Natural killer cell treated with Interleukin-12 subunit alpha and Interleukin-12 subunit beta and Interleukin-15 and Interleukin-18, amount 100 ng/mL, for 72 hours (primary cell): ENCODE data around the gene CFAP119. TPM values are rescaled to one million over a fixed set of nuclear protein-coding genes. Genes with fewer than 3 reads are reported as not detected.

Source experiments
- ATAC-seq, 2 donors: fragments of 150-1000 bp; cut with Tn5 transposase in 1 of 2; sonication (Bioruptor Pico), chemical (Tn5 transposase) in 1 of 2; 2 replicates each; pipeline ENCODE4 v1.10.0; 2021
- DNase-seq: peaks from one replicate; pipeline ENCODE4 v3.0.0; 2022; ENCODE audit warnings: low spot score
- H3K27ac Mint-ChIP-seq, 2 donors: 1 replicate in 1 of 2; 2 replicates in 1 of 2; pipeline ENCODE4 v1.8.0; 2022; ENCODE audit warnings: mixed read lengths in 2 of 2, mild to moderate bottlenecking in 1 of 2, moderate library complexity in 1 of 2
- H3K27me3 Mint-ChIP-seq, 2 donors: 1 replicate in 1 of 2; 2 replicates in 1 of 2; pipeline ENCODE4 v1.8.0; 2022; ENCODE audit warnings: mixed read lengths in 2 of 2
- H3K36me3 Mint-ChIP-seq: one replicate; pipeline ENCODE4 v1.8.0; 2022; ENCODE audit warnings: mixed read lengths
- H3K4me1 Mint-ChIP-seq, 2 donors: 1 replicate in 1 of 2; 2 replicates in 1 of 2; pipeline ENCODE4 v1.8.0; 2022; ENCODE audit warnings: low read depth in 2 of 2, mixed read lengths in 2 of 2, mild to moderate bottlenecking in 1 of 2
- H3K4me3 Mint-ChIP-seq: one replicate; pipeline ENCODE4 v1.8.0; 2022; ENCODE audit warnings: mixed read lengths
- H3K9me3 Mint-ChIP-seq: 2 replicates; pipeline ENCODE4 v1.8.0; 2022; ENCODE audit warnings: mixed read lengths
- total RNA-seq, 2 donors: library from RNA; stranded (reverse); gene quantifications; one replicate each; pipeline ENCODE4 v1.2.3, GENCODE V29; 2022

CFAP119 gene
- total RNA-seq, 2 donors from 2014 or later, result 3.4 to 17.0 TPM

DNA sequence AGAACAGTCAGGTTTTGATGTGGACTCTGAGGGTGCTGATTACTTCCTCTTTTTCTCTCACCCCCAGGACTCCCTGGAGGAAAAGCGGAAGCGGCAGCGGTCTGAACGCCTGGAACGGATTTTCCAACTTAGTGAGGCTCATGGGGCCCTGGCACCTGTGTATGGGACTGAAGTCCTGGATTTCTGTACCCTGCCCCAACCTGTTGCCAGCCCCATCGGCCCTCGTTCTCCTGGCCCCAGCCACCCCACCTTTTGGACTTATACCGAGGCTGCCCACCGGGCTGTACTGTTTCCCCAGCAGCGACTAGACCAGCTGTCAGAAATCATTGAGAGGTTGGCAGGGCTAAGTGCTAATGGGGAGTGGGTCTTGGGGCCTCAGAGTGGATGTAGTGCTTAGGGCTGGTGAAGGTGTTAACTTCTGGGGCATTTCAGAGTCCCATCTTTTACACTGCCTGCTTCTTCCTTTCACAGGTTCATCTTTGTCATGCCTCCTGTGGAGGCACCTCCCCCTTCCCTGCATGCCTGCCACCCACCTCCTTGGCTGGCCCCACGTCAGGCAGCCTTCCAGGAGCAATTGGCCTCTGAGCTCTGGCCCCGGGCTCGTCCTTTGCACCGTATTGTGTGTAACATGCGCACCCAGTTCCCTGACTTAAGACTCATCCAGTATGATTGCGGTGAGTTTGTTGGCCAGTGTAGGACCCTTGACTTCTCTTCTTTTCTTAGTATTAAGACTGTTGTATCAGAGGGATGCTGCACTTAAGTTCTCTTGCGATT is 32.8 kb downstream of the CFAP119 start:
- no peak for ATAC-seq
- no peak overlapping the region for H3K4me3 Mint-ChIP-seq
- no peaks in the 10 kb centered on the region for H3K9me3 Mint-ChIP-seq
- no peaks in the 10 kb centered on the region for H3K27me3 Mint-ChIP-seq
- peaks cover 4 to 13% of the 10 kb centered on the region in 2 donors for H3K4me1 Mint-ChIP-seq
- H3K36me3 Mint-ChIP-seq, result peaks cover 38% of the 10 kb centered on the region
- H3K27ac Mint-ChIP-seq, result no peak overlapping the region
- no peak for DNase-seq

GRCh38 chr16:30728321-30728720 is 33.5 kb downstream of the CFAP119 start:
- Mint-ChIP-seq H3K4me3 (no peak overlapping the region), H3K9me3 (no peaks in the 10 kb centered on the region), H3K36me3 (peaks cover 42% of the 10 kb centered on the region), H3K4me1 (peaks cover 7 to 14% of the 10 kb centered on the region in 2 donors), H3K27ac (peak overlapping the region in 1 of 2 donors; percentile 10), H3K27me3 (no peaks in the 10 kb centered on the region)
- DNase-seq, result no peak
- ATAC-seq, result no peak

DNA sequence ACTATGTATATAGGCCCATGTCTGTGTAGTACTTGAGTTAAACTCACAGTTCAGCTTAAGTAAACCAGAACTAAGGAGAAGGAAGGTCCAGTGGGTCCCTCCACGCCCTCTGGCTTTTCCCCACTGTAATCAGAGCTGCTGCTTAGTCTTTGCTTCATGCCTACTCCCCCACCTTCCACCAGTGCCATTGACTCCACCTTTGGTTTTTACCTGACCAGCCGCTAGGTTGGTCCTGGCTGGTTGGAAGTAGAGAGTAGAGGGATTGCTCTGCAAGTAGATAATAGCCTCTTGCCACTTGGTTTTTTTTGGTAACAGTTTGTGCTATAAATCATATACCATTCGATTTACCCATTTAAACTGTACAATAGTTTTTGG is 36.5 kb downstream of the CFAP119 start:
- DNase-seq, result no peak
- Mint-ChIP-seq H3K27me3 (no peaks in the 10 kb centered on the region), H3K9me3 (no peaks in the 10 kb centered on the region), H3K4me3 (no peak overlapping the region), H3K4me1 (peaks cover 17 to 27% of the 10 kb centered on the region in 2 donors), H3K27ac (no peak overlapping the region), H3K36me3 (peaks cover 49% of the 10 kb centered on the region)
- no peak for ATAC-seq

- peaks cover 17 to 29% of the 10 kb centered on the region in 2 donors for H3K4me1 Mint-ChIP-seq
- H3K36me3 Mint-ChIP-seq, result peaks cover 54% of the 10 kb centered on the region
- H3K27ac Mint-ChIP-seq, result no peak overlapping the region
- no peaks in the 10 kb centered on the region for H3K9me3 Mint-ChIP-seq
- ATAC-seq, result no peak
- no peak overlapping the region for H3K4me3 Mint-ChIP-seq
- H3K27me3 Mint-ChIP-seq, result no peaks in the 10 kb centered on the region
- DNase-seq, result no peak
These were observed 37.0 kb downstream of the CFAP119 start for GRCh38 chr16:30724641-30725417.

DNA sequence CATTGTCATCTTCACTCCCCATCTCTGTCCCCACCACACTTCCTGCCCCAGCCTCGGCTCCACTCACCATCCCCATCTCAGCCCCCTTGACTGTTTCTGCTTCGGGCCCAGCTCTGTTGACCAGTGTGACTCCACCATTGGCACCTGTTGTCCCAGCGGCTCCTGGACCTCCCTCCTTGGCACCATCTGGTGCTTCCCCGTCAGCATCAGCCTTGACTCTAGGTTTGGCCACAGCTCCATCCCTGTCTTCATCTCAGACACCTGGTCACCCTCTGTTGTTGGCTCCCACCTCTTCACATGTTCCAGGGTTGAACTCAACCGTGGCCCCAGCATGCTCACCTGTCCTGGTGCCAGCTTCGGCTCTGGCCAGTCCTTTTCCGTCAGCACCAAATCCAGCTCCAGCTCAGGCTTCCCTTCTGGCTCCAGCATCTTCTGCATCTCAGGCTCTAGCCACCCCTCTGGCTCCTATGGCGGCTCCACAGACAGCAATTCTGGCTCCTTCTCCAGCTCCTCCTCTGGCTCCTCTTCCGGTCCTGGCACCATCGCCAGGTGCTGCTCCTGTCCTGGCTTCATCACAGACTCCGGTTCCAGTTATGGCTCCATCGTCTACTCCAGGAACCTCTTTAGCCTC is 38.0 kb downstream of the CFAP119 start:
- ATAC-seq (peak in 1 of 2 donors; percentile 48), DNase-seq (no peak)
- Mint-ChIP-seq H3K4me1 (peaks cover 17 to 28% of the 10 kb centered on the region in 2 donors), H3K27me3 (no peaks in the 10 kb centered on the region), H3K4me3 (no peak overlapping the region), H3K36me3 (peaks cover 50% of the 10 kb centered on the region), H3K27ac (peak overlapping the region; percentile 12 to 42), H3K9me3 (no peaks in the 10 kb centered on the region)

DNA sequence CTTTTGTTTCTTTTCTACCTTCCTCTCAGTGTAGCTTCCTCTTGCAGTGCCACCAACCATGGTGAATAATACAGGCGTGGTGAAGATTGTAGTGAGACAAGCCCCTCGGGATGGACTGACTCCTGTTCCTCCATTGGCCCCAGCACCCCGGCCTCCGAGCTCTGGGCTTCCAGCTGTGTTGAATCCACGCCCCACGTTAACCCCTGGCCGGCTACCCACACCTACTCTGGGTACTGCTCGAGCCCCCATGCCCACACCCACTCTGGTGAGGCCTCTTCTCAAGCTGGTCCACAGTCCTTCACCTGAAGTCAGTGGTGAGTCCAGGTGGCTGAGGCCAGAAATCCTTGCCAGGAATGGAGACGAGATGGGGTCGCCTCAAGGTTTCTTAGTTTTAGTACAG is 38.9 kb downstream of the CFAP119 start:
- ATAC-seq (no peak), DNase-seq (no peak)
- Mint-ChIP-seq H3K27ac (peak overlapping the region; percentile 12 to 42), H3K36me3 (peaks cover 46% of the 10 kb centered on the region), H3K4me1 (peaks cover 17 to 26% of the 10 kb centered on the region in 2 donors), H3K9me3 (no peaks in the 10 kb centered on the region), H3K27me3 (no peaks in the 10 kb centered on the region), H3K4me3 (no peak overlapping the region)

DNA sequence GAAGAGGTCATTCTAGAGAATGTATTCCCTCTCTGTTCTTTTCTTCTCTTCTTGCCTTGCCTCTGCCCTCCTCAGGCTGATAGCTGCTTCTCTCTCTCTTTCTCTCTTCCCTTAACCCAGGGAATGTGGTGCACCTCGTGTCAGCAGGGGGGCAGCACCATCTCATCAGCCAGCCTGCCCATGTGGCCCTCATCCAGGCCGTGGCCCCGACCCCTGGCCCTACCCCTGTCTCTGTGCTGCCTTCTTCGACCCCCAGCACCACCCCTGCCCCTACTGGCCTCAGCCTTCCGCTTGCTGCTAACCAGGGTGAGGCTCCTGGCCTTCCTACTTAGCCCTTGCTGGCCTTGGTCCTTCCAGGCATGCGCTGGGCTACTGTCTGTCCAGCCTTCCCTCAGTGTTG is 39.4 kb downstream of the CFAP119 start:
- H3K27ac Mint-ChIP-seq, result peak overlapping the region in 1 of 2 donors; percentile 12
- peak in 1 of 2 donors; percentile 31 for ATAC-seq
- no peaks in the 10 kb centered on the region for H3K27me3 Mint-ChIP-seq
- no peaks in the 10 kb centered on the region for H3K9me3 Mint-ChIP-seq
- no peak overlapping the region for H3K4me3 Mint-ChIP-seq
- no peak for DNase-seq
- peaks cover 17 to 25% of the 10 kb centered on the region in 2 donors for H3K4me1 Mint-ChIP-seq
- peaks cover 44% of the 10 kb centered on the region for H3K36me3 Mint-ChIP-seq

- Mint-ChIP-seq H3K27me3 (no peaks in the 10 kb centered on the region), H3K4me1 (peaks cover 22 to 31% of the 10 kb centered on the region in 2 donors), H3K4me3 (no peak overlapping the region), H3K9me3 (no peaks in the 10 kb centered on the region), H3K36me3 (peaks cover 52% of the 10 kb centered on the region), H3K27ac (peak overlapping the region; percentile 9 to 48)
- DNase-seq, result no peak
- ATAC-seq, result no peak
These were observed 40.3 kb downstream of the CFAP119 start for GRCh38 chr16:30721606-30722005.

- ATAC-seq (no peak), DNase-seq (no peak)
- H3K36me3 Mint-ChIP-seq, result peaks cover 56% of the 10 kb centered on the region
- H3K27ac Mint-ChIP-seq, result peak overlapping the region; percentile 9 to 48
- no peak overlapping the region for H3K4me3 Mint-ChIP-seq
- peaks cover 26 to 35% of the 10 kb centered on the region in 2 donors for H3K4me1 Mint-ChIP-seq
- no peaks in the 10 kb centered on the region for H3K9me3 Mint-ChIP-seq
- H3K27me3 Mint-ChIP-seq, result no peaks in the 10 kb centered on the region
These were observed 40.7 kb downstream of the CFAP119 start for GRCh38 chr16:30721167-30721566.

GRCh38 chr16:30720694-30721093 is 41.2 kb downstream of the CFAP119 start:
- Mint-ChIP-seq H3K4me3 (no peak overlapping the region), H3K36me3 (peaks cover 61% of the 10 kb centered on the region), H3K9me3 (no peaks in the 10 kb centered on the region), H3K4me1 (peaks cover 31 to 37% of the 10 kb centered on the region in 2 donors), H3K27ac (no peak overlapping the region), H3K27me3 (no peaks in the 10 kb centered on the region)
- DNase-seq (no peak), ATAC-seq (no peak)

DNA sequence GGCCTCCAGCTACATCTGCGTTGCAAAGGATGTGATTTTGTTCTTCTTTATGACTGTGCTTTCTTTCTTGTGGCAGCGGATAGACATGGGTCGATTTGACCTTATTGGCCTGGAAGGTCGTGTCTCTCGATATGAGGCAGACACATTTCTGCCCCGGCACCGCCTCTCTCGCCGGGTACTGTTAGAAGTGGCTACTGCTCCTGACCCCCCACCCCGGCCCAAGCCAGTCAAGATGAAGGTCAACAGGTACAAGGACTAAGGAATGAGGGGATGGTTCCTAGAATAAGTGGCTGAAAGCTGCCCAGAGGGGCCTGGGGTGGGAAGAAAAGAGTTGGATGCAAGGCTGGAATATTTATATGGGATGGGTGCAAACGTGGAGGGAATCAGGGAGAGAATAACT is 41.8 kb downstream of the CFAP119 start:
- DNase-seq, result no peak
- Mint-ChIP-seq H3K27ac (no peak overlapping the region), H3K4me1 (peaks cover 37 to 41% of the 10 kb centered on the region in 2 donors), H3K36me3 (peaks cover 63% of the 10 kb centered on the region), H3K27me3 (no peaks in the 10 kb centered on the region), H3K9me3 (no peaks in the 10 kb centered on the region), H3K4me3 (no peak overlapping the region)
- ATAC-seq, result no peak

- peaks cover 45 to 50% of the 10 kb centered on the region in 2 donors for H3K4me1 Mint-ChIP-seq
- H3K9me3 Mint-ChIP-seq, result peaks cover 4% of the 10 kb centered on the region
- DNase-seq, result peak; percentile 82
- peak; percentile 94 to 99 for ATAC-seq
- no peaks in the 10 kb centered on the region for H3K27me3 Mint-ChIP-seq
- H3K36me3 Mint-ChIP-seq, result peaks cover 60% of the 10 kb centered on the region
- peak overlapping the region; percentile 91 for H3K4me3 Mint-ChIP-seq
- peak overlapping the region; percentile 92 to 96 for H3K27ac Mint-ChIP-seq
These were observed 46.0 kb downstream of the CFAP119 start for GRCh38 chr16:30715750-30716445.

DNA sequence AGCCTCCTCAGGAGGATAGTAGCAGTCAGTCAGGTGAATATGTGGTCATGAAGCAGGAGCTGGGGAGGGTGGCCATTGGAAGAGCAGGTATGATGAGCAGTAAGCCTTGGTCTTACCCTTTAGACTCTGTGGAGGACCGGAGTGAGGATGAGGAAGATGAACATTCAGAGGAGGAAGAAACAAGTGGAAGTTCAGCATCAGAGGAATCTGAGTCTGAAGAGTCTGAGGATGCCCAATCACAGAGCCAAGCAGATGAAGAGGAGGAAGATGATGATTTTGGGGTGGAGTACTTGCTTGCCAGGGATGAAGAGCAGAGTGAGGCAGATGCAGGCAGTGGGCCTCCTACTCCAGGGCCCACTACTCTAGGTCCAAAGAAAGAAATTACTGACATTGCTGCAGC is 50.1 kb downstream of the CFAP119 start:
- Mint-ChIP-seq H3K36me3 (peaks cover 78% of the 10 kb centered on the region), H3K4me1 (peaks cover 44 to 51% of the 10 kb centered on the region in 2 donors), H3K9me3 (peaks cover 4% of the 10 kb centered on the region), H3K27ac (peak overlapping the region; percentile 10 to 63), H3K27me3 (no peaks in the 10 kb centered on the region), H3K4me3 (no peak overlapping the region)
- no peak for ATAC-seq
- DNase-seq, result no peak
